Fibroblast of lung (primary cell): ENCODE measurements around the gene ZNF324. TPM values are rescaled to one million over a fixed set of nuclear protein-coding genes. Genes with fewer than 3 reads are reported as not detected.

Experiments used
- DNase-seq, 2 donors: peaks; one replicate each; pipeline versions ENCODE4 v3.0.0 to v3.0.0-alpha.2; 2010; ENCODE audit warnings: low read depth in 2 of 2
- H2AFZ ChIP-seq: 2 replicates; pipeline ENCODE4 v1.5.1; 2012; ENCODE audit warnings: low read length, control low read depth, inconsistent platforms
- H3K27ac ChIP-seq: 2 replicates; pipeline ENCODE4 v1.5.1; 2011; ENCODE audit warnings: low read length, control low read depth; ENCODE audit not compliant: insufficient read depth
- H3K27me3 ChIP-seq: 2 replicates; pipeline ENCODE4 v1.5.1; 2011; ENCODE audit warnings: mild to moderate bottlenecking, low read length; ENCODE audit not compliant: control insufficient read depth, insufficient read depth
- H3K36me3 ChIP-seq: 2 replicates; pipeline ENCODE4 v1.5.1; 2011; ENCODE audit warnings: low read length; ENCODE audit not compliant: control insufficient read depth, insufficient read depth
- H3K4me1 ChIP-seq: 2 replicates; pipeline ENCODE4 v1.5.1; 2011; ENCODE audit warnings: low read length; ENCODE audit not compliant: control insufficient read depth, insufficient read depth; ENCODE audit errors: extremely low read depth
- H3K4me2 ChIP-seq: 2 replicates; pipeline ENCODE4 v1.5.1; 2011; ENCODE audit warnings: low read length, control low read depth; ENCODE audit not compliant: insufficient read depth; ENCODE audit errors: extremely low read depth
- H3K4me3 ChIP-seq, 4 experiments: fragments of 200-600 bp in 1 of 4; sonication (generic) in 1 of 4; replicated peaks in 1 of 4; 2 replicates each; pipeline ENCODE4 v1.5.1; 2011 to 2016; ENCODE audit warnings: low read length in 4 of 4, low read depth in 3 of 4, mild to moderate bottlenecking in 3 of 4, control low read depth in 2 of 4, inconsistent platforms in 1 of 4, mixed read lengths in 1 of 4; ENCODE audit not compliant: insufficient read depth in 1 of 4; ENCODE audit errors: control extremely low read depth in 1 of 4
- H3K79me2 ChIP-seq: 2 replicates; pipeline ENCODE4 v1.5.1; 2012; ENCODE audit warnings: mild to moderate bottlenecking, low read length, inconsistent platforms; ENCODE audit not compliant: control insufficient read depth, insufficient read depth
- H3K9ac ChIP-seq: 2 replicates; pipeline ENCODE4 v1.5.1; 2011; ENCODE audit warnings: mild to moderate bottlenecking, low read length, control low read depth; ENCODE audit not compliant: insufficient read depth
- H3K9me3 ChIP-seq: 2 replicates; pipeline ENCODE4 v1.5.1; 2012; ENCODE audit warnings: low read depth, low read length; ENCODE audit not compliant: control insufficient read depth, insufficient read depth
- H4K20me1 ChIP-seq: 2 replicates; pipeline ENCODE4 v1.5.1; 2011; ENCODE audit warnings: low read length; ENCODE audit not compliant: control insufficient read depth, insufficient read depth; ENCODE audit errors: extremely low read depth
- CTCF ChIP-seq, 2 donors: IDR thresholded peaks in 1 of 2; conservative IDR thresholded peaks in 1 of 2; 1 replicate in 1 of 2; 2 replicates in 1 of 2; pipeline ENCODE4 v1.5.1; 2011 to 2012; ENCODE audit warnings: low read length in 2 of 2, control low read depth in 1 of 2, inconsistent platforms in 1 of 2, low read depth in 1 of 2, mild to moderate bottlenecking in 1 of 2
- EZH2 ChIP-seq: IDR thresholded peaks from 2 replicates; pipeline ENCODE4 v1.5.1; 2012; ENCODE audit warnings: low read length, control low read depth, mild to moderate bottlenecking; ENCODE audit errors: missing control alignments
- polyA plus RNA-seq, 2 donors: library from polyadenylated mRNA; depleted of rRNA in 1 of 2; stranded (reverse) in 1 of 2; unstranded in 1 of 2; fragments of >200 nt; gene quantifications; 2 replicates each; pipeline ENCODE4 v1.2.1, GENCODE V29; 2011 to 2012; ENCODE audit warnings: missing spikeins in 1 of 2
- total RNA-seq: library from RNA; depleted of rRNA; stranded (reverse); fragments of >200 nt; gene quantifications from 2 replicates; pipeline ENCODE4 v1.2.1, GENCODE V29; 2014

The ZNF324 gene
- total and polyA plus RNA-seq, 2 donors (not counting 1 experiment from before 2014, with no cell fraction given): 4.1 to 14.2 TPM

DNA sequence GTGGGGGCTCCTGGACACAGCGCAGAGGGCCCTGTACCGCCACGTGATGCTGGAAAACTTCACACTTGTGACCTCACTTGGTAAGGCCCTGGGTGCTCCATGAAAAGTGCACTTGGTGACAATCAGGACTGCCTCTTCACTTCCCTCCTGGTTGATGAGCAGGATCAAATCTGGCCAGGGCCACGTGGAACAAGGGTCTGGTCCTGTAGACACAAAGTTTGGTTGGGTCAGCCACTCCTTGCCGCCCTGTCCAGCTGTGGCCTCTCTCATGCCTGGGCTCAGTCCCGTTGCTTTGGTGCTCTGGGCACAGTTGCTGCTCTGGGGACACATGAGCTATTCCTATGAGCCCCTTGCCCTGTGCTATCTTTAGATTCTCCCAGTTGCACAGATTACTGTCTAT lies 13.1 kb upstream of the ZNF324 start:
- Histone ChIP-seq H3K79me2 (no peaks in the 10 kb centered on the region), H3K27me3 (no peaks in the 10 kb centered on the region), H3K4me3 (no peak overlapping the region), H3K4me2 (no peak overlapping the region), H3K36me3 (peaks cover 12% of the 10 kb centered on the region), H4K20me1 (no peaks in the 10 kb centered on the region), H3K9me3 (no peaks in the 10 kb centered on the region), H3K27ac (no peak overlapping the region), H2AFZ (no peak overlapping the region), H3K9ac (no peak overlapping the region), H3K4me1 (peaks cover 6% of the 10 kb centered on the region)
- TF ChIP-seq EZH2 (no peak), CTCF (conservative IDR thresholded peaks at IDR 0.05 in 1 of 2, IDR thresholded peaks at IDR 0.05 in 1 of 2; ENCODE audit: low read depth in 1 of 2, low read length in 2 of 2) (no peak)
- no peak for DNase-seq

GRCh38 chr19:58455306-58455705 lies 11.6 kb upstream of the ZNF324 start:
- Histone ChIP-seq H3K9me3 (no peaks in the 10 kb centered on the region), H4K20me1 (no peaks in the 10 kb centered on the region), H3K36me3 (peaks cover 12% of the 10 kb centered on the region), H3K4me2 (no peak overlapping the region), H2AFZ (no peak overlapping the region), H3K27ac (no peak overlapping the region), H3K4me3 (no peak overlapping the region), H3K4me1 (peaks cover 6% of the 10 kb centered on the region), H3K27me3 (no peaks in the 10 kb centered on the region), H3K9ac (no peak overlapping the region), H3K79me2 (no peaks in the 10 kb centered on the region)
- no peak for DNase-seq
- no peak for TF ChIP-seq EZH2
- TF ChIP-seq CTCF (conservative IDR thresholded peaks at IDR 0.05 in 1 of 2, IDR thresholded peaks at IDR 0.05 in 1 of 2; ENCODE audit: low read depth in 1 of 2, low read length in 2 of 2): no peak

- no peak overlapping the region for H2AFZ ChIP-seq
- no peak overlapping the region for H3K4me2 ChIP-seq
- no peaks in the 10 kb centered on the region for H3K9me3 ChIP-seq
- H3K4me3 ChIP-seq: no peak overlapping the region
- H3K4me1 ChIP-seq: peaks cover 1% of the 10 kb centered on the region
- no peak for DNase-seq
- no peak overlapping the region for H3K27ac ChIP-seq
- no peaks in the 10 kb centered on the region for H3K79me2 ChIP-seq
- no peak for TF ChIP-seq EZH2
- no peak for TF ChIP-seq CTCF (conservative IDR thresholded peaks at IDR 0.05 in 1 of 2, IDR thresholded peaks at IDR 0.05 in 1 of 2; ENCODE audit: low read depth in 1 of 2, low read length in 2 of 2)
- peaks cover 12% of the 10 kb centered on the region for H3K36me3 ChIP-seq
- no peak overlapping the region for H3K9ac ChIP-seq
- no peaks in the 10 kb centered on the region for H3K27me3 ChIP-seq
- H4K20me1 ChIP-seq: no peaks in the 10 kb centered on the region
These were observed 10.8 kb upstream of the ZNF324 start for GRCh38 chr19:58456111-58456510.
